22Rv1 (cell line): ENCODE results near the gene PTCHD4.

Source experiments
- H3K27ac ChIP-seq: fragments of 450-650 bp; 2 replicates; pipeline ENCODE4 v1.5.1; 2017
- ZFX ChIP-seq: fragments of 450-650 bp; IDR thresholded peaks from 2 replicates; pipeline ENCODE4 v1.6.1; 2017; ENCODE audit warnings: antibody characterized with exemption, borderline replicate concordance
- TF ChIP-seq, protein P1 (sequence below): fragments of 450-650 bp; IDR thresholded peaks from 2 replicates; pipeline ENCODE4 v1.5.1; 2017; ENCODE audit warnings: mild to moderate bottlenecking

The PTCHD4 gene

DNA sequence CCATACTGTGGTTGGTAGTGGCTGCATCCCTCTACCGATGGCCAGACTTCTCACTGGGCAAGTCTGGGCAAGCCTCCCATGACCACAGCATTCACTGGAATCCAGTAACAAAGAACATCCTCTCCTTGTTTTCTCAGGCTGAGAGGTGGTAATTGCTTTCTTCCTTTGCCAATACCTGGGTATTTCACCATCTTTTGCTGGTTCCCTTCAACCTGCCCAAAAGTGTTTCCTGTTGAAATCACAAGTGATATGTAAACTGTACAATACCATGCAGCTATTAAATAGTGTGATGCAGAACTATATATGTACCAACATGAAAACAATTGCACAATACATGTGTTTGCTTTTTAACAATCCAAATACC is at the start of gene PTCHD4:
PTCHD4 (minus strand) TSS at position 55 of the 364 bp plus-strand sequence. CDS start 42,240 bp downstream, outside the sequence.
- TF ChIP-seq, protein P1, sequence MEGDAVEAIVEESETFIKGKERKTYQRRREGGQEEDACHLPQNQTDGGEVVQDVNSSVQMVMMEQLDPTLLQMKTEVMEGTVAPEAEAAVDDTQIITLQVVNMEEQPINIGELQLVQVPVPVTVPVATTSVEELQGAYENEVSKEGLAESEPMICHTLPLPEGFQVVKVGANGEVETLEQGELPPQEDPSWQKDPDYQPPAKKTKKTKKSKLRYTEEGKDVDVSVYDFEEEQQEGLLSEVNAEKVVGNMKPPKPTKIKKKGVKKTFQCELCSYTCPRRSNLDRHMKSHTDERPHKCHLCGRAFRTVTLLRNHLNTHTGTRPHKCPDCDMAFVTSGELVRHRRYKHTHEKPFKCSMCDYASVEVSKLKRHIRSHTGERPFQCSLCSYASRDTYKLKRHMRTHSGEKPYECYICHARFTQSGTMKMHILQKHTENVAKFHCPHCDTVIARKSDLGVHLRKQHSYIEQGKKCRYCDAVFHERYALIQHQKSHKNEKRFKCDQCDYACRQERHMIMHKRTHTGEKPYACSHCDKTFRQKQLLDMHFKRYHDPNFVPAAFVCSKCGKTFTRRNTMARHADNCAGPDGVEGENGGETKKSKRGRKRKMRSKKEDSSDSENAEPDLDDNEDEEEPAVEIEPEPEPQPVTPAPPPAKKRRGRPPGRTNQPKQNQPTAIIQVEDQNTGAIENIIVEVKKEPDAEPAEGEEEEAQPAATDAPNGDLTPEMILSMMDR, result no peak

DNA sequence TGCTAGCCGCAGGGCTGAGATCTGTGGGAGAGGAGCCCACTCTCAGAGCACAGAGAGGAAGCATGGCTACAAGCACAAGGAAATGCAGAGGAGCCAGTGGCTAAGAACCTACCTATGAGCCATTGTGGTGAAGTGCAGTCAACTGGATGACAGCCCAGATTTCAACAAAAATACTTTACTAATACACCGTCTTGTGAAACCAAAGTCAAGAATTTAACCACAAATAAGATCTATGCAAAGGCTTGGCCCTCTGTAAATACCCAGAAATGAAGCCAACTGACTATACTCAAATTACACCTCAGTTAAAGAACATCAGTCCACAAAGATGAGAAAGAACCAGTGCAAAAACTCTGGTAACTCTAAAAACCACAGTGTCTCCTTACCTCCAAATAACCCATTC is 40.1 kb upstream of the PTCHD4 start:
- H3K27ac ChIP-seq, result no peak overlapping the region
- TF ChIP-seq ZFX, result no peak
- TF ChIP-seq, protein P1, result no peak

More for the DNA sequence above, at the start of gene PTCHD4:
- no peak within 1 kb of the TSS for H3K27ac ChIP-seq

DNA sequence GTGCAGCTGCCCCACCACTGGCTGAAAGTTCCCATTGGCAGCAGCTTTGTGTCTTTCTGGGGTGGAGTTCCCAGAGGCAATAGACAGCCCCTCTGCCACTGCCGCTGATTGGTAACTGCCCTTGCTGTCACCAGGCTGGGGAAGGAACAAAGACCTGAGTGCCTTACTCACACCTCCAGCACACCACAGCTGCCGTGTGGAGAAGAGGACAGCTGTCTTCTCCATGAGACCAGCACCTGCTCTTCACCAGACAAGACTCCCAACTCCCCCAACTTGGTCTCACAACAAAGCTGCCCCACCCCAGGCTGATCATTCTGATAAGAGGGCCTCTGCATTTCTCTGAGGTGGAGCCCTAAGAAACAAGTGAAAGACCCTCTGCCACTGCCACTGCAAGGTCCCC is 39.7 kb upstream of the PTCHD4 start:
- H3K27ac ChIP-seq, result no peak overlapping the region
- TF ChIP-seq ZFX, result no peak
- TF ChIP-seq, protein P1, result no peak

DNA sequence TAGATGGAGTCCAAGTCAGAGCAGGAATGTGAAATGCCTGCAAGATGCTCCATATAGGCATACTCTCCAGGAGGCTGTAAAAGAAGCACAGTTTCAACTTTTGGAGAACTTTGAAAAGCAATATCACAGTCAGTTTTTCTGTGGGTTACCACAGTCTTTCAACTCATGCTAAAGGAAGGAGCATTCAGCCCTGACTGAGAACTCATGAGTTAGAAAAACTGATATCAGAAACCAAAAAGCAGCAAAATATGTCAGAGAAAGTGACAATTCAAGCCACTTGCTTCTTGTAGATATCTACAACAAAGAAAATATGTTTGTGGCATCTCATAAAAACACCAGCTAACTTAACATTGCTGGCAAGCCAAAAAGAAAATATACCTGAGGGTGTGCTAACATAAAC is 36.1 kb upstream of the PTCHD4 start:
- H3K27ac ChIP-seq, result no peak overlapping the region
- TF ChIP-seq, protein P1, result no peak
- TF ChIP-seq ZFX, result no peak

DNA sequence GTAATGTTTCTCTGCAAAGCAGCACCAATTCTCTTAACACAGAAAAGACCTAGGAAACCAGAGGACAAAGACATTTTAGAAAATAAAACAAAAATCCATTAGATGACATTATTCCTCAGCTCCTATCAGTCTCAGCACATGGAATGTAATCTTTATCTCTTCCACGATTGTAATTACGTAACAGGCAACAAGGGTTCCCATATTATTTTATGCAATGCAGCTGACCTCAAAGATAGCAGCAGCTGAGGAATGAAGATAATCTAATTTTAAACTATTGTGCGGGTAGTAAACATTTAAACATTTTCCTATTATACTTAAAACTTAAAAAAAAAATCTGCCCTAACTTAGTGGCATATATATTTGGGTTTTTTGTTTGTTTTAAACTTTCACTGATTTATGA is 33.0 kb upstream of the PTCHD4 start:
- TF ChIP-seq, protein P1, result no peak
- no peak for TF ChIP-seq ZFX
- no peak overlapping the region for H3K27ac ChIP-seq

DNA sequence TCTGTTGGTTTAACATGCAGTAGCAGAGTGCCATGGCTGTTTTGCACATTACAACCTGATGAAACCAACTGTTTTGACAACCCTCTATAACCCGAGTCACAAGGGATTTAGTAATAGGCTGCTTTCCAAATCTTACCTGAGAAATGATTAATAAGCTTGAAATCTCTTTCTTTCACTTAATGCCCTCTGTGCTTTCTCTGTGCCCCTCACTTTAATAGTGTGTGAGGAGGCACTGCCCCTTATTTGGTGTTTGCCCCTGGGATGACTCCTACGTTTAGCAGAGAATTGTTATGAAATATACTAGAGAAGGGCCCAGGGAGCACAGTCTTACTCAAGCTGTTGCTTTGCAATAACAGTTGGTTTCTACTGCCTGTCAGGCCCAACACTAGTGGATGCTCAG is 31.0 kb upstream of the PTCHD4 start:
- TF ChIP-seq, protein P1, result no peak
- no peak for TF ChIP-seq ZFX
- H3K27ac ChIP-seq, result no peak overlapping the region

DNA sequence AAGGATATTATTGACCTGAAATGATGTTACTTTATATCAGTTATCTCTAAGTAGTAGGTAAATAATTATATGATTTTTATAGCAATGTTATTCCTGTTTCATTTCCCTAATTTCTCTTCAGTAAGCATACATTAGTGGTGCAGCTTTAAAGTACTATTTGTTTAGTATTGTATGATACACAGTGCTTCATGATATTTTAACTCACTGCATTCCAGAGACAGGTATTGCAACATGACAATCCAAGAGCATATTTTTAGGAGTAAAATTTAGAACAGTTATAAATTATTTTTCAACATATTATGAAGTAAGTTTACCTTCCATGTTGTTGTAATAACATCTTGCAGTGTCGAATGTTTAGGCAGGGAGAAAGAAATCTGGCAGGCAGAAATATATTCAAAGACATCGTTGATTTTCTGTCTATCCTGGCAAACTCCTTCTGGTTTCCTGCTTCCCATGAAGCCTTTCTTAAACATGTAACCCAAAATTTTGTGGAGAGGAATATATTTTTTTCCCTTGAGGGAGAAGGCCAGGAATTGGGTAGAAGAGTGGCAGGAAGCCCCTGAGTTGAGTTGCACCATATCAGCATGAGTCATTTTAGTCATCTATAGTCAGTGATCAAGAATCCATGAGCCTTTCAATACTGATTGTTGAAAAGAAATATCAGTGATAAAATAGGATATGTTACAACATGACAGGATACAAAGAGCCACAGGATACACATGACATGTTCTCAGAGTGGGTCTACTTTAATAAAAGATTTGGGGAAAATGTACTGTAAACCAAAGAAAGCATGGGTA is 29.0 kb upstream of the PTCHD4 start:
- H3K27ac ChIP-seq, result no peak overlapping the region
- TF ChIP-seq, protein P1, result no peak
- TF ChIP-seq ZFX, result no peak
